Measurements from ENCODE around the gene DOCK2. TPM values are rescaled to one million over a fixed set of nuclear protein-coding genes. Genes with fewer than 3 reads are reported as not detected.

DOCK2 gene
- total and polyA plus RNA-seq, 8 donors: 0.73 to 15.6 (median 1.7) TPM

- H3K4me1 ChIP-seq: no peaks in the 10 kb centered on the region
- no peaks in the 10 kb centered on the region for H3K36me3 ChIP-seq
- ATAC-seq (no peak), FAIRE-seq (no peak), DNase-seq (no peak)
- intact Hi-C loops (cut with DNase I): no loop called here
- H3K9me3 ChIP-seq: no peaks in the 10 kb centered on the region
- 50 to 59% methylated on average over 2 of the region's 2 CpGs for whole genome bisulfite sequencing, 2 donors
- H3K4me3 ChIP-seq: no peak overlapping the region
- TF ChIP-seq CTCF (IDR thresholded peaks at IDR 0.05): no peak
- no peaks in the 10 kb centered on the region for H3K27me3 ChIP-seq
- no peak overlapping the region for H3K27ac ChIP-seq
These were observed 277.7 kb downstream of the DOCK2 start for GRCh38 chr5:169914766-169915165.

GRCh38 chr5:169917500-169917899 is 280.4 kb downstream of the DOCK2 start:
- H3K27me3 ChIP-seq: no peaks in the 10 kb centered on the region
- no peak for ATAC-seq
- DNase-seq: no peak
- no peaks in the 10 kb centered on the region for H3K36me3 ChIP-seq
- no peaks in the 10 kb centered on the region for H3K4me1 ChIP-seq
- no peaks in the 10 kb centered on the region for H3K9me3 ChIP-seq
- no peak for FAIRE-seq
- H3K4me3 ChIP-seq: no peak overlapping the region
- intact Hi-C loops (cut with DNase I): no loop called here
- 68 to 69% methylated on average over 2 of the region's 2 CpGs for WGBS, 2 donors
- no peak overlapping the region for H3K27ac ChIP-seq
- TF ChIP-seq CTCF (IDR thresholded peaks at IDR 0.05): no peak

- 85% methylated on average over 2 of the region's 2 CpGs for WGBS, 2 donors
These were observed 281.2 kb downstream of the DOCK2 start for GRCh38 chr5:169918228-169918627.

GRCh38 chr5:169920474-169920873 is 283.4 kb downstream of the DOCK2 start:
- ATAC-seq (no peak), FAIRE-seq (no peak), DNase-seq (no peak)
- Histone ChIP-seq H3K27me3 (no peaks in the 10 kb centered on the region), H3K36me3 (no peaks in the 10 kb centered on the region), H3K9me3 (no peaks in the 10 kb centered on the region), H3K4me1 (no peaks in the 10 kb centered on the region), H3K4me3 (no peak overlapping the region), H3K27ac (no peak overlapping the region)
- no peak for TF ChIP-seq CTCF (IDR thresholded peaks at IDR 0.05)
- 47 to 54% methylated on average over 3 of the region's 3 CpGs for WGBS, 2 donors
- intact Hi-C loops (cut with DNase I): no loop called here

More at GRCh38 chr5:169918228-169918627, 281.2 kb downstream of the DOCK2 start:
- Histone ChIP-seq H3K4me3 (no peak overlapping the region), H3K27me3 (no peaks in the 10 kb centered on the region), H3K36me3 (no peaks in the 10 kb centered on the region), H3K9me3 (no peaks in the 10 kb centered on the region), H3K27ac (no peak overlapping the region), H3K4me1 (no peaks in the 10 kb centered on the region)
- DNase-seq (no peak), FAIRE-seq (no peak), ATAC-seq (no peak)
- intact Hi-C loops (cut with DNase I): no loop called here
- TF ChIP-seq CTCF (IDR thresholded peaks at IDR 0.05): no peak

- no peak overlapping the region for H3K4me3 ChIP-seq
- ATAC-seq: no peak
- no peaks in the 10 kb centered on the region for H3K9me3 ChIP-seq
- no peak overlapping the region for H3K27ac ChIP-seq
- H3K36me3 ChIP-seq: no peaks in the 10 kb centered on the region
- intact Hi-C loops (cut with DNase I): no loop called here
- TF ChIP-seq CTCF (IDR thresholded peaks at IDR 0.05): no peak
- no peak for DNase-seq
- no peaks in the 10 kb centered on the region for H3K4me1 ChIP-seq
- FAIRE-seq: no peak
- H3K27me3 ChIP-seq: no peaks in the 10 kb centered on the region
- 23 to 31% methylated on average over 3 of the region's 3 CpGs for WGBS, 2 donors
These were observed 284.3 kb downstream of the DOCK2 start for GRCh38 chr5:169921384-169921783.
